Esophagus muscularis mucosa (tissue), 4 donors: ENCODE data around the gene CARMIL1.

Experiments
- CTCF ChIP-seq, 3 experiments: fragments of 200-600 bp in 2 of 3; fragments of 450-650 bp in 1 of 3; sonication (generic) in 2 of 3; IDR thresholded peaks; one replicate each; pipeline ENCODE4 v1.5.1; 2017 to 2019; ENCODE audit warnings: antibody characterized with exemption in 3 of 3, mild to moderate bottlenecking in 2 of 3, moderate library complexity in 1 of 3
- EP300 ChIP-seq: sonication (generic); formaldehyde crosslinking; IDR thresholded peaks from one replicate; pipeline ENCODE4 v1.6.1; 2017; ENCODE audit warnings: antibody characterized with exemption
- POLR2AphosphoS5 ChIP-seq, 2 donors: sonication (generic); formaldehyde crosslinking; IDR thresholded peaks; one replicate each; pipeline ENCODE4 v1.6.1; 2017; ENCODE audit warnings: antibody characterized with exemption in 2 of 2

- no peak for TF ChIP-seq CTCF (IDR thresholded peaks at IDR 0.05)
- TF ChIP-seq EP300, result no peak
- TF ChIP-seq POLR2AphosphoS5 (IDR thresholded peaks at IDR 0.05), result no peak
Observed at GRCh38 chr6:25332655-25333071, 53.5 kb downstream of the CARMIL1 start.
